ENCODE measurements around the gene PDGFRA.

DNA sequence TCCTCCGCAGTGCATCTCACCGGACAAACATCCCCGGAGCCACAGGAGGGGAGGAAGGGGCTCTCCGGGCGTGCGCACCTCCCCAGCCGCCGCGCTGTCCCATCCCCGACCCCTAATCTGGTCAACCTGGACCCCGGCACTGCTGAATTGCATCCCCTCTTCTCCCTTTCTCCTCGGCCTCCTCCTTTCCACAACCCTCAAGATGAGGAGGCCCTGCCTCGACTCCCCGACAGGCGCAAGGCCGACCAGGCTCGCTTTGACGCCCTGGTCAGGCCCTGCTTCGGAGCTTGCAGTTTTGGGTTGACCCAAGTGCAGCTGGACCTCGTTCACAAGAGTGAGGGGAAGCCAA, 2.3 kb downstream of the PDGFRA start:
- TF ChIP-seq POLR2A (IDR thresholded peaks at IDR 0.05; ENCODE audit: low read length) (no peak), GATA1 (IDR thresholded peaks at IDR 0.05; ENCODE audit: low read depth, low read length) (no peak)

Measured in erythroblast (primary cell).